Stimulated activated CD4-positive, alpha-beta T cell treated with anti-CD3 and anti-CD28 coated beads, Interleukin-15, amount 100 ng/mL, for 1 hour (primary cell): ENCODE data around the gene HSPG2.
A peak's percentile ranks its signal among the peaks of the same experiment; 100 is the strongest.
"Not testable (repeated sequence)": the region's sequence is repeated elsewhere in the genome, so short reads cannot be mapped to it uniquely, and the experiment has no call there.

Experiments used
- DNase-seq, 2 donors: peaks; one replicate each; pipeline ENCODE4 v3.0.0-alpha.2; 2020; ENCODE audit warnings: low read depth in 1 of 2, low spot score in 1 of 2

HSPG2 gene

GRCh38 chr1:21937034-21937371, at the start of gene HSPG2:
TSS of gene HSPG2 (minus strand) at chr1:21937310. CDS start at chr1:21937217, 93 bp downstream.
- no peak for DNase-seq

- not testable (repeated sequence) for DNase-seq
Observed at GRCh38 chr1:21986386-21986785, 49.3 kb upstream of the HSPG2 start.

DNA sequence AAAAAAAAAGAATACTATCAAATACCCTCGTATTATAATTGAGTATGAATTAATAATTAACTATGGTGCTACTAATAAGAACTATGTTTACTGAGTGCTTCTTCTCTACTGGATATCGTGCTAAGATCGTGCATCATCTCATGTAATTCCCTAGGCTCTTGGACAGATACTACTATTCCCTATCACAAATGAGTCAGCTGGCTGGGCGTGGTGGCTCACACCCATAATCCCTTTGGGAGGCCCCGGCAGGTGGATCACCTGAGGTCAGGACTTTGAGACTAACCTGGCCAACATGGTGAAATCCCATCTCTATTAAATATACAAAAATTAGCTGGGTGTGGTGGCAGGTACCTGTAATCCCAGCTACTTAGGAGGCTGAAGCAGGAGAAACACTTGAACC, 48.8 kb upstream of the HSPG2 start:
- not testable (repeated sequence) for DNase-seq

DNA sequence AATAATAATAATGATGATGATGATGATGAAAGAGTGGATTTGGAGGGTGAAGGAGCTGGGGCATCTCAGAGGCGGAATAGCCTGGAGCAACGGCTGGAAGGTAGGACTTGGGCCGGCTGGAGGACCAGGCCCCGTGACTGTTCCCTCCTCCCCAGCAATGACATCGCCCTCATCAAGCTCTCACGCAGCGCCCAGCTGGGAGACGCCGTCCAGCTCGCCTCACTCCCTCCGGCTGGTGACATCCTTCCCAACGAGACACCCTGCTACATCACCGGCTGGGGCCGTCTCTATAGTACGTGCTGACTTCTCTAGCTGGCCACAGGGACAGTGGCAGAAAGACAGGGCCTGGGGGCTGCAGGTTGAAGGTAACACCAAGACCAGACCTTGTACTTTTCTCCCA, 46.4 kb upstream of the HSPG2 start:
- DNase-seq: not testable (repeated sequence)

DNA sequence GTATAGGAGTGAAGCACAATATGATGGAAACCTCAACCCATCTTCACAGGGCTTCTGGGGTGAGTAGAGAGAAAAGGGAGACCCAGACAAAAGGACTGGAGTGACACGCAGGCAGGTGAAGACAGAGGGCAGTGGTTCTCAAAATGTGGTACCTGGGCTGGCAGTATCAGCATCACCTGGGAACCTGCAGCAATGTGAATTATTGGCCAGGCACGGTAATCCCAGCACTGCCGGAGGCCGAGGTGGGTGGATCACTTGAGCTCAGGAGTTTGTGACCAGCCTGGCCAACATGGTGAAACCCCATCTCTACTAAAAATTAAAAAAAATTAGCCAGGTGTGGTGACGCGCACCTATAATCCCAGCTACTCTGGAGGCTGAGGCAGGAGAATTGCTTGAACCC, 45.0 kb upstream of the HSPG2 start:
- DNase-seq: not testable (repeated sequence)

DNA sequence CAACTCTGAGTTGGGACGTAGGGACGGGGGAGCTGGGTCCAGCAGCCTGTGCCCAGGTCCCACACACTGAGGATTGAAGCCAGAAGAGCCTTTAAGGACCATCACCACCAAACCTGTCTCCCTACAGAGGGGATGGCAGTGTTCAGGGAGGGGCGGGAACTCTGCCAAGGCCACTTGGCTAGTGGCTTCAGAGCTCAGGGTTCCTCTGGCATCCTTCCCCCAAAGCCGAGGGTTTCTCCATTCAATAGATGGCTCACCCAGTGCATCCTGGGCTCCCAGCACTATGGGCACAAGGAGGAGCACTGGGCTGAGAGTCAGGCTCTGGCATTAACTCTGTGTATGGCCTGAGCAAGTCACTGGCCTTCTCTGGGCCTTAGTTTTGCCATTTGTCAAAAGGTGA, 44.1 kb upstream of the HSPG2 start:
- DNase-seq: not testable (repeated sequence)

DNA sequence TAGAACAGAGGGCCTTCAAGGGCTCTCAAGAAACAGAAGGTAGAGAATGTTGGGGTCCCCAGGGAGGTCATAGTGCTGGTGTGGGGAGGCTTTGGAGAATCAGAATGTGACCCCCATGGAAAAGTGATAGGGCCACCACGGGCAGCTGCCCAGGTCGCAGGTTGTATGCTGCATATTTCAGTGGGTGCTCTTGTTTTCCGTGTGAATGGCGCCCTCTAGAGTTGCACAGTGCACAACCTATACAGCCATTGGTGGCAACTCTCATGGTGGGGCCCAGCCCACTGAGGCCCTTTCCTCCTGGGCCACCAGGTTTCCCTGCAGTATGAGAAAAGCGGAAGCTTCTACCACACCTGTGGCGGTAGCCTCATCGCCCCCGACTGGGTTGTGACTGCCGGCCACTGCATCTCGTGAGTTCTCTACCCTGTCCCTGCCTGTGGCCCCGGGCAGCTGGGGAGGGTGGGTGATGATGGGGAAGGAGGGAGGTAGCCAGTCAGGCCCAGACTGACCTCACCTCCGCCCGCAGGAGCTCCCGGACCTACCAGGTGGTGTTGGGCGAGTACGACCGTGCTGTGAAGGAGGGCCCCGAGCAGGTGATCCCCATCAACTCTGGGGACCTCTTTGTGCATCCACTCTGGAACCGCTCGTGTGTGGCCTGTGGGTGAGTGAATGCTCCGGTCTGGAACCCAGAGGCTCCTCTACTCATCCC, 43.6 kb upstream of the HSPG2 start:
- not testable (repeated sequence) for DNase-seq

- DNase-seq: not testable (repeated sequence)
Observed at GRCh38 chr1:21978209-21978608, 41.1 kb upstream of the HSPG2 start.

DNA sequence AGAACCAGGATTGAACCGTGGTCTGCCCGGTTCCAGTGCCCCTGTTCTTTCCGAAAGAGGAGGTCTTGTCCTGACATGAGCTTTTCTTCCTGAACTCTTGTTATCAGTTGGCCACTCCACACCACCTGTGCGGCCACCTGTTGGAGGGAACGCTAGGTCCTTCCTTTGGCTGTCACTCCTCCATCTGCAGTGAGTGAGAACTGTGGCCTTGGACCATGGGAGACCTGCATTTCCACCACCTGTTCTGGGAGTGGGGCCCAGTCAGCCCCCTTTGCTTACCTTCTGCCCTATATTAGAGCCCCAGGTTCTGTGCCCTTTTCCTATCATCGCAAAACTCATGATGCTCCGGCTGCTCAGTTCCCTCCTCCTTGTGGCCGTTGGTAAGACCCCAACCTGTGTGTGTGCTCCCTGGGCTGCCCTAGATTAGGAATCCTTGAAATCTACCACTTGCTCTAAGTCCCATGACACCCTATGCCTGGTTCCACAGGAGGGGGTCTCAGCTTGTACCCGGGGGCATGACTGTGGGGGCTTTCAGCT, 39.7 kb upstream of the HSPG2 start, which contains the start of gene CELA3B:
CELA3B (plus strand) TSS at position 320 of the 537 bp plus-strand sequence; CDS start at position 338, 18 bp downstream.
- not testable (repeated sequence) for DNase-seq

DNA sequence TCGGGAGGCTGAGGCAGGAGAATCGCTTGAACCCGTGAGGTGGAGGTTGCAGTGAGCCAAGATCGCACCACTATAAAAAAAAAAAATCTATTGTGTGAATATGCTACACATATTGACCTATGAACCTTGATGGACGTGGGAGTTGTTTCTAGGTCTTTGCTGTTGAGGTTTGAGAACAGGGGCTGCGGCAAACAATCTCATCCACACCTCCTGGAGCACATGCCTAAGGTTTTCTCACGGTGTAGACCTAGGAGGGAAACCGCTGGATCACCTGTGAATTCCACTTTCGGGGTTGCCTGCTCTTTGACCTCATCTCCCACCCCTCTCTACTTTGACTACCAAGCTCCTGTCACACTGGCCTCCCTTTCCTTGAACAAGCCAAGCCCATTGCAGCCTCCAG, 38.2 kb upstream of the HSPG2 start:
- DNase-seq: not testable (repeated sequence)

DNA sequence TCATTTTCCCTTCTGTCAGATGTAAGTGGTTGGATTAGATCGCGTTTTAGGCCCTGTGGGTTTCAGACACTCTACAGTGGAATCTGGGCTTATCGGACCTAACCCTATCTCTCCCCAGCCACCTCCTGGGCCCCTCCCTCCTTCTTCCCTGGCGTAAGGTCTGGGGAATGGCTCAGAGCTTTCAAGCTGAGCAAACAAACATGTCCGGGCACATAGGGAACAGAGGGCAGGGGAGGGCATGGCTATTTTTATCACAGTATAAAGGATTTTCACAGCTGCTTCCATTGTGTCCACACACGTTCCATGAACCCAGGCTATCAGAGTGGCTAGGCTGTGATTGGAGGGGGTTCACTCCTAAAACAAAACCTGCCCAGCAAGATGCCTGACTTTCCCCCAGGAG, 37.6 kb upstream of the HSPG2 start:
- DNase-seq: not testable (repeated sequence)

DNA sequence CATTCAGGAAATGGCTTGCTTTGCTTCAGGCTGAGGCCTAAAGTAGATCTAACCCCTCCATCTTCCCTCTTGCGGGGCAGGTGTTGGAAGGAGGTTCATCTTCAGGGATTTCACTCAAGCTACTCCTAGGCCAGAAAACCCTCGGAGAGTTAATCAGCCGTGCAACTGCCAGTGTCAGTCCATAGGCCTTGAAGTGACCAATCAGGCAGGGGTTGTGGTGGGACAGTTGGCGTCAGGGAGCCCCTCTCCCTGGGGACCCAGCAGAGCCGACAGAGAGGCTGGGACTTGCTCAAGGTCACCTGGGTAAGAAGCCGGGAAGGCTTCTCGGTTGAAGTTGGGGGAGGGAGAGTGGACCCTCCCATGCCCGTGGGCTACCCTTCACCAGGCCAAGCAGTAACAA, 36.8 kb upstream of the HSPG2 start:
- DNase-seq: not testable (repeated sequence)

GRCh38 chr1:21972973-21973441, 35.9 kb upstream of the HSPG2 start:
- not testable (repeated sequence) for DNase-seq

DNA sequence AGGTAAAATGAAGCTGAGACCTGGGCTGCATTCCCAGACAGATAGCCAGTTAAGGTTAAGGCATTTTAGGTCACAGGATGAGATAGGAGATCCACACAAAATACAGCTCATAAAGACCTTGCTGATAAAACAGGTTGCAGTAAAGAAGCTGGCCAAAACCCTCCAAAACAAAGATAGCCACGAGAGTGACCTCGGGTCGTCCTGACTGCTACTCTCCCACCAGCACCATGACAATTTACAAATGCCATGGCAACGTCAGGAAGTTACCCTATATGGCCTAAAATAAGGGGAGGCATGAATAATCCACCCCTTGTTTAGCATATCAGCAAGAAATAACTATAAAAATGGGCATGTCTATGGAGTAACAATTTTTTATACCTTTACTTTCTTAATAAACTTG, 33.4 kb upstream of the HSPG2 start:
- not testable (repeated sequence) for DNase-seq

- DNase-seq: not testable (repeated sequence)
Observed at GRCh38 chr1:21969066-21969465, 32.0 kb upstream of the HSPG2 start.

- DNase-seq: not testable (repeated sequence)
Observed at GRCh38 chr1:21967216-21967615, 30.1 kb upstream of the HSPG2 start.

DNA sequence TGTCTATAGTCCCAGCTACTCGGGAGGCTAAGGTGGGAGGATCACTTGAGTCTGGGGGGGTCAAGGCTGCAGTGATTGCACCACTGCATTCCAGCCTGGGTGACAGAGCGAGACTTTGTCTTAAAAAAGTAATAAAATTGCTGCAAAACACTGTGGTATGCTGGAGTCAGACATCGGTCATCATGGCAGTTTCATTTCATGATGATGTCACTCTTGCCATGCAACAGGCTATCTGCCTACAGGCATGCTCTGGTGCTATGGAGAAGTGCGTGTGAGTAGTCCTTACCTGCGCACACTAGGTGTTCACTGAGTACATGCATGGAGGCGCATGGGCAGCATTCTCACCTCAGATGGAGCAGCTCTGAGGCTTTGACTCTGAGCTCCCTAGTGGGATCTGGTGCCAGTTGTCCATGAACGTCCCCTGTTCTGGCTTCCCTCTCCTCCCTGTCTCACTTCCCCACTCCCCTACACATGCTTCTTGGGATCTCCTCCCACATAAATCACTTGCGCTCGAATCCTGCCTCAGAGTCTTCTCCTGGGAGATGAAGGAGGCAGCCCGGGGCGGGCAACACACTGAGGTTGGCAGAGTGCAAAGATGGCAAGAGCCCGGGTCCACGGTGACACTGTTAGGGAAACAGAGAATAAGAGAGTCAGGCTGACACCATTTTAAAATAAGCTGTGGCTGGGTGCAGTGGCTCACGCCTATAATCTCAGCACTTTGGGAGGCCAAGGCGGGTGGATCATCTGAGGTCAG, 29.3 kb upstream of the HSPG2 start:
- DNase-seq: no peak

- peak; percentile 62 to 75 for DNase-seq
Observed at GRCh38 chr1:21963477-21964217, 26.5 kb upstream of the HSPG2 start.

- DNase-seq: no peak
Observed at GRCh38 chr1:21961799-21962198, 24.7 kb upstream of the HSPG2 start.

DNA sequence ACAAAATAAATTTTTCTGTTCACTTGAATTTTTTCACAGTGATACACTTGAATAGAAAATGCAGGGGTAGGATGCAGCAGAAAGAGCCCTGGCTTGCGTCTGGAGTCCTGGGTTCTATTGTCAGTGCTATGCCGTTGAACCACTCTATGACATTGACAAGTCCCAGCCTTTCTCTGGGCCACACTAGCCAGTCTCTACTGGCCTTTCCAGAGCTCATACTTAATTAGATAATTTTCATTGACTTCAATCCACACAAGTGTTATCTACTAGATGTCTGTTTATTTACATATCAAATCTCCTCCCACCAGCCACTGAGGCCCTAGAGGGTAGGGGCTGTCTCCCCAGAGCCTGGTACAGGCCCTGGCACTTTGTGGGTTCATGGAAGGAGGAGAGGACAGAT, 24.2 kb upstream of the HSPG2 start:
- no peak for DNase-seq
